NCI-H2107 treated with DMSO at 0.1 percent for 48 hours (cell line): ENCODE data around the gene DYRK1A.

Experiments
- DNase-seq: peaks from one replicate; lab custom pipeline; 2025; ENCODE audit not compliant: unreplicated experiment; lab: John Stamatoyannopoulos, UW

DYRK1A gene

GRCh38 chr21:37384416-37384815, 17.8 kb downstream of the DYRK1A start:
- DNase-seq, result no peak

GRCh38 chr21:37385179-37385765, 18.7 kb downstream of the DYRK1A start:
- no peak for DNase-seq

GRCh38 chr21:37386151-37386550, 19.6 kb downstream of the DYRK1A start:
- DNase-seq, result no peak

- DNase-seq, result no peak
Measured at GRCh38 chr21:37389456-37389855, 22.9 kb downstream of the DYRK1A start.

- no peak for DNase-seq
Measured at GRCh38 chr21:37391666-37392065, 25.1 kb downstream of the DYRK1A start.

GRCh38 chr21:37392441-37392840, 25.9 kb downstream of the DYRK1A start:
- no peak for DNase-seq

GRCh38 chr21:37393030-37393429, 26.5 kb downstream of the DYRK1A start:
- DNase-seq, result no peak

GRCh38 chr21:37393786-37394185, 27.2 kb downstream of the DYRK1A start:
- no peak for DNase-seq

GRCh38 chr21:37395961-37396360, 29.4 kb downstream of the DYRK1A start:
- no peak for DNase-seq

GRCh38 chr21:37396855-37397254, 30.3 kb downstream of the DYRK1A start:
- no peak for DNase-seq

GRCh38 chr21:37398697-37399096, 32.1 kb downstream of the DYRK1A start:
- no peak for DNase-seq

- DNase-seq, result no peak
Measured at GRCh38 chr21:37402251-37402867, 35.8 kb downstream of the DYRK1A start.

GRCh38 chr21:37405629-37406028, 39.1 kb downstream of the DYRK1A start:
- DNase-seq, result no peak

GRCh38 chr21:37407719-37408420, 41.3 kb downstream of the DYRK1A start:
- no peak for DNase-seq

GRCh38 chr21:37408464-37409193, 42.1 kb downstream of the DYRK1A start:
- no peak for DNase-seq

GRCh38 chr21:37410639-37411038, 44.1 kb downstream of the DYRK1A start:
- no peak for DNase-seq

- DNase-seq, result no peak
Measured at GRCh38 chr21:37412603-37413360, 46.2 kb downstream of the DYRK1A start.

- DNase-seq, result no peak
Measured at GRCh38 chr21:37413553-37414291, 47.1 kb downstream of the DYRK1A start.

- DNase-seq, result no peak
Measured at GRCh38 chr21:37414292-37415253, 48.0 kb downstream of the DYRK1A start.
